ENCODE data around the gene FBXO3. TPM values are rescaled to one million over a fixed set of nuclear protein-coding genes. Genes with fewer than 3 reads are reported as not detected.
A peak's percentile ranks its signal among the peaks of the same experiment; 100 is the strongest.

Gene FBXO3
- total RNA-seq, 1 donor from 2014 or later, result 32.5 TPM

- DNase-seq (no peak), ATAC-seq (no peak)
- intact Hi-C loops (cut with DNase I), result no loop called here
- Histone ChIP-seq H3K4me1 (peaks cover 17% of the 10 kb centered on the region), H3K9me3 (no peaks in the 10 kb centered on the region), H3K4me3 (peak overlapping the region; percentile 68), H3K27ac (no peak overlapping the region), H3K27me3 (no peaks in the 10 kb centered on the region), H3K36me3 (peaks cover under 1% of the 10 kb centered on the region)
- TF ChIP-seq, protein P1, sequence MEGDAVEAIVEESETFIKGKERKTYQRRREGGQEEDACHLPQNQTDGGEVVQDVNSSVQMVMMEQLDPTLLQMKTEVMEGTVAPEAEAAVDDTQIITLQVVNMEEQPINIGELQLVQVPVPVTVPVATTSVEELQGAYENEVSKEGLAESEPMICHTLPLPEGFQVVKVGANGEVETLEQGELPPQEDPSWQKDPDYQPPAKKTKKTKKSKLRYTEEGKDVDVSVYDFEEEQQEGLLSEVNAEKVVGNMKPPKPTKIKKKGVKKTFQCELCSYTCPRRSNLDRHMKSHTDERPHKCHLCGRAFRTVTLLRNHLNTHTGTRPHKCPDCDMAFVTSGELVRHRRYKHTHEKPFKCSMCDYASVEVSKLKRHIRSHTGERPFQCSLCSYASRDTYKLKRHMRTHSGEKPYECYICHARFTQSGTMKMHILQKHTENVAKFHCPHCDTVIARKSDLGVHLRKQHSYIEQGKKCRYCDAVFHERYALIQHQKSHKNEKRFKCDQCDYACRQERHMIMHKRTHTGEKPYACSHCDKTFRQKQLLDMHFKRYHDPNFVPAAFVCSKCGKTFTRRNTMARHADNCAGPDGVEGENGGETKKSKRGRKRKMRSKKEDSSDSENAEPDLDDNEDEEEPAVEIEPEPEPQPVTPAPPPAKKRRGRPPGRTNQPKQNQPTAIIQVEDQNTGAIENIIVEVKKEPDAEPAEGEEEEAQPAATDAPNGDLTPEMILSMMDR (IDR thresholded peaks at IDR 0.05), result no peak
These were observed 1.1 kb upstream of the FBXO3 start for GRCh38 chr11:33775467-33775807.

DNA sequence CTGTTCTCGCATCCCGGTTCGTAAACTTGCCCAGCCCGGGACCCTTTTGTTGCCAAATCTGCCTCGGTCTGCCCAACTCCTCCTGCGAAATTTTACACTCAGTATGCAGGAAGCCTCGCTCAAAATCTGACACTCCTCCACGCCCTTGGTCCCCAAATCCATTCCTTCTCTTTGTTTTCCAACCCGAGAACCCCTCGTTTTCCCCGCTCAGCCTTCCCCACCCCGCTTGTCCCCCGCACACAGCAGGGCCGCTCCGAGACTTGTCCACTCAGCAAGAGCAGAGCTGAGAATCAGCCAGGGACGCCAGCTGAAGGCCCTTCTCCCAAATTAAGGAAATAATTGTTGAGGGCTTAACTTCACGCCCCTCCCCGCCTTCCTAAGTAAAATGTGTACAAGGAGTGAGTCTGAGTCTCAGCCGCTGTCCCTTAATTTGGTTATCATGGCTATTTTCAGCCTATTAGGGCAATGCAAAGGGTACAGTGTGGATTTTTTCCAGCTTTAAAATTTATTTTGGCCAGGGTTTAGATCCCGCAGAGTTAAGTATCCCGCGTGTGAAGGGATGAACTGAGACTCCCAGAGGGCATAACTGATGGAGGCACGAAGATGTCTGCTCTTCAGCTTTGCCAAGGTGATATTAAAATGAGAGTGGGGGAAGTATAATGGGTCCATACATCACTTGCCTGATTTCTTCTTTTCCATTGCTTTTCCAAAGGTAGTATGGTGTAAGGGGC is 581 bp upstream of the FBXO3 start:
- Histone ChIP-seq H3K27me3 (no peaks in the 10 kb centered on the region), H3K4me1 (peaks cover 17% of the 10 kb centered on the region), H3K36me3 (peaks cover 6% of the 10 kb centered on the region), H3K9me3 (no peaks in the 10 kb centered on the region), H3K4me3 (peak overlapping the region; percentile 68), H3K27ac (peak overlapping the region; percentile 73)
- TF ChIP-seq, protein P1 (IDR thresholded peaks at IDR 0.05), result no peak
- intact Hi-C loops (cut with DNase I), result no loop called here
- ATAC-seq (peak; percentile 4), DNase-seq (no peak)

DNA sequence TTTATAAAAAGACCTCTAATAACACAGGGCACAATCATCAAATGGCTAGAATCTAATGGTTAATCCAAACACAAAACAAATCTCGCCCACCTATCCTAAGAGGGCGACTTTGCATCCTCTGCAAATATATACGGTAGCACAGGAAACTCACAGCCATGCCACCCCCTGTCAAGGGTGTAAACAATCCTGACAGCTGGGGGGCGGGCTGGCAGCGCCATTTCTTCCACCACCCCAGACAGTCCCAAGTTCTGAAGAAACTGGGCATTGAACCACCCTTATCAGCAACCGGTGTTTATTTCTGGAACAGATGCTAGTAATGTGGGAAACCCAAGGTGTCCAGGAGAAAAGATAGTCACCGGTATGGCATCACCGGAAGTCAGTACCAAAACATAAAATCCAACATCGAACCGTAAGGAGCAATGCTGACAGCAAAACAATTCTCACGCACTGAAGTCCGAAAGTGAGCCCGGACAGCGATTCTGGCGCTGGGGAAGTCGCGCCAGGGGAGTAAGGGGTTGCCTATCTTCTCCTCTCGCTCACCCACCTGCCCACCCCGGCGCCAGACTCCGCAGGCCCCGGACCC is 825 bp downstream of the FBXO3 start:
- no peaks in the 10 kb centered on the region for H3K9me3 ChIP-seq
- H3K36me3 ChIP-seq, result peaks cover 19% of the 10 kb centered on the region
- TF ChIP-seq, protein P1 (IDR thresholded peaks at IDR 0.05), result no peak
- H3K27ac ChIP-seq, result peak overlapping the region; percentile 73
- H3K27me3 ChIP-seq, result no peaks in the 10 kb centered on the region
- ATAC-seq (peak; percentile 3), DNase-seq (no peak)
- peak overlapping the region; percentile 68 for H3K4me3 ChIP-seq
- H3K4me1 ChIP-seq, result peaks cover 17% of the 10 kb centered on the region
- intact Hi-C loops (cut with DNase I), result no loop called here

DNA sequence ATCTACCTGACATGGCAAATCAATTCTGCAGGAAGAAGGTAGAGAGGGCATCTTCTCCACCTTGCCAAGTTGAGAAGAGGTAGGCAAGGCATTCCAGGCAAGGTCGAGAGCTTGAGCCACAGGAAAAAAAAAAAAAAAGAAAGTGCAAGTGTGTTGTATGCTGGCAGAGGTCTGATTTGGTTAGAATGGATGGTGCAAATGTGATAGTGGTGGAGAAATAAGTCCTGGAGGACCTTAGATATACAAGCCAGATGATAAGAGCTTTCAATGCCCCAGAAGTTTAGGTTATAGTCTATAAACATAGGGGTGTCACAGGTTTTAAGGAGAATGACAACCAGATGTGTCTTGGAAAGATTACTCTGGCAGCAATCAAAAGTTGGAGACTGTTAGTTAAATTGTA is 1.4 kb downstream of the FBXO3 start:
- TF ChIP-seq, protein P1 (IDR thresholded peaks at IDR 0.05), result no peak
- peak overlapping the region; percentile 68 for H3K4me3 ChIP-seq
- H3K27me3 ChIP-seq, result no peaks in the 10 kb centered on the region
- ATAC-seq (no peak), DNase-seq (no peak)
- H3K4me1 ChIP-seq, result peaks cover 17% of the 10 kb centered on the region
- H3K36me3 ChIP-seq, result peaks cover 25% of the 10 kb centered on the region
- intact Hi-C loops (cut with DNase I), result no loop called here
- no peaks in the 10 kb centered on the region for H3K9me3 ChIP-seq
- no peak overlapping the region for H3K27ac ChIP-seq

- intact Hi-C loops (cut with DNase I), result no loop called here
- DNase-seq (no peak), ATAC-seq (no peak)
- TF ChIP-seq, protein P1 (IDR thresholded peaks at IDR 0.05), result no peak
- Histone ChIP-seq H3K27ac (no peak overlapping the region), H3K9me3 (no peaks in the 10 kb centered on the region), H3K27me3 (no peaks in the 10 kb centered on the region), H3K4me3 (no peak overlapping the region), H3K4me1 (peaks cover 17% of the 10 kb centered on the region), H3K36me3 (peaks cover 31% of the 10 kb centered on the region)
These were observed 2.0 kb downstream of the FBXO3 start for GRCh38 chr11:33772300-33772699.
